Stimulated activated CD8-positive, alpha-beta memory T cell treated with anti-CD3 and anti-CD28 coated beads, Interleukin-2, amount 100 ng/mL, for 48 hours (primary cell): Measurements from ENCODE around the gene SHPK.
"Not testable (repeated sequence)": the region's sequence is repeated elsewhere in the genome, so short reads cannot be mapped to it uniquely, and the experiment has no call there.

ENCODE experiments used
- DNase-seq, 2 donors: peaks; one replicate each; pipeline ENCODE4 v3.0.0-alpha.2; 2020; ENCODE audit warnings: low read depth in 2 of 2

The SHPK gene

DNA sequence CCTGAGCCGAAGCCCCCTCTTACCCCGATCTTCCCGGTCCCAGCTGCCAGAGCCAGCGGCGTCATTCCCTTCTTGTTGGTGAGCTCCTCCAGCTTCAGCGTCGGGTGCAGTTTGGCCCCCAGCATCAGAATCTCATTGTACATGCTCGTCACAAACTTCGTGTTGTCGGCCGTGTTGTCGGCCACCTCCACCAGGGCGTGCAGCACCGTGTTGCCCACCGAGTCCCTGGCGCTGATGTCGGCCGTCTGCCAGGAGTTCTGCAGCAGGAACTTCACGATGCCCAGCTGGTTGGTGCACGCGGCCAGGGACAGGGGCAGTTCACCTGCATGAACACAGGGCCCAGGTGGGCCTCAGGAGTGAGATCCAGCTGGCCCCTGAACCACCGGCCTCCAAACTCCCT, 46.3 kb downstream of the SHPK start:
- DNase-seq: no peak

DNA sequence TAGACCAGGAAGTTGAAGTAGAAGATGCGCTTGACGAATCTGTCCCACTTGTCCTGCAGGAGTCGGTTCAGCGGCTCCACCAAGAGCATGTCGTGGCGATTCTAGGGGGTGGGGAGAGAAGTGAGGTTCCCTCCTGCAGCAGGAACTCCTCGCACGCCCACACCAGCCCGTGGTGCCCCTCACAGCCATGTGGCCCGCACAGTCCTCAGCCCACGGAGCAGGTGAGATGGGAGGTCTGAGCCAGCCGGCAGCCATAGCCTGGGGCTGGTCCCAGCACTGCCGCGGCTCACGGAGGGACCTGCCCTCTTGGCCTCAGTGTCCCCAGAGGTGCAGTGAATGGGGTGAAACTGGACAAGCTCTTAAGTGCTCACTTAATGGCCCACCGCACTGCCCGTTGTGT, 50.2 kb downstream of the SHPK start:
- DNase-seq: no peak

DNA sequence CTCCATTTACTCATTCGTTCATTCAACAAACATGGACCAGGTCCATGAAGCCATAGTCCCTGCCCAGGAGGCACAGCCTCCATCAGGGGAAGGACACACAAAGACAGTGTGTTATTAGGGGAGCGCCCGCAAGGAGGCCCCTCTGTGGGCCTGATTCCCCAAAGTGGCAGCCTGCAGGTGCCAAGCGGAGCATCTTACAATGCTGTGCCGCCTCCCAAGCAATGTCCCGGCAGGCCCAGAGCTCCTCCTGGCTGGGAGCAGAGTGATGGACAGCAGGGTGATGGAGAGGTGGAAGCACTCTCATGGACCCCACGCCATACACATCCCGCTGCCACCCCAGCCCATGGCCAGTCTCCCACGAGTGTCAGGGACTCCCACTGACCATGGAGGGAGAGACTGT, 52.6 kb downstream of the SHPK start:
- DNase-seq: no peak

DNA sequence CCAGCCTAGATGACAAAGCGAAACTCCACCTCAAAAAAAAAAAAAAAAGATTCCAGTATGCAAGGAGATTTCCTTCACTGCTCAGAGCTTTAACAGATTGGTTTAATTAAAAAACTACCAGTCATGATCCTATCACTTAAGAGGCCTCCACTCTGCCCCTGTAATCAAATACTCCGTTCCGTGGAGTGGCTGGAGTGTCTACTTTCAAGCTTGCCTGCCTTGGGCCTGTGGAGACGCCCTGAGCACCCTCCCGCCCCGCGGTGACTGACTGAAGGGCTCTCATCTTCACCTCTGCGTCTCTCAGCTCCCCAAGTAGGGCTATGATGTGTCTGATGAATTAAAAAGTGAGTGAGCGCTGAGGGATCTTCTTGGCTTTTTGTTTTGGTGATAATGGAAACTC, 53.1 kb downstream of the SHPK start:
- DNase-seq: no peak

DNA sequence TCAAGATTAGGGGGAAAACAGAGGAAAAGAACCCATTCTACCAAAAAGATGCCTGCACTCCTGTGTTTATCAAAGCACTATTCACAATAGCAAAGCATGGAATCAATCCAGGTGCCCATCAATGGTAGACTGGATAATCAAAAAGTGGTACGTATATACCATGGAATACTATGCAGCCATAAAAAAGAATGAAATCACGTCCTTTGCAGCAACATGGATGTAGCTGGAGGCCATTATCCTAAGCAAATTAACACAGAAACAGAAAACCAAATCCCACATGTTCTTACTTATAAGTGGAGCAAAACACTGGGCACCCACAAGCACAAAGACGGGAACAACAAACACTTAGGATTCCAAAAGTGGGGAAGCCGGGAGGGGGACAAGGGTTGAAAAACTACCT, 57.4 kb downstream of the SHPK start:
- not testable (repeated sequence) for DNase-seq

DNA sequence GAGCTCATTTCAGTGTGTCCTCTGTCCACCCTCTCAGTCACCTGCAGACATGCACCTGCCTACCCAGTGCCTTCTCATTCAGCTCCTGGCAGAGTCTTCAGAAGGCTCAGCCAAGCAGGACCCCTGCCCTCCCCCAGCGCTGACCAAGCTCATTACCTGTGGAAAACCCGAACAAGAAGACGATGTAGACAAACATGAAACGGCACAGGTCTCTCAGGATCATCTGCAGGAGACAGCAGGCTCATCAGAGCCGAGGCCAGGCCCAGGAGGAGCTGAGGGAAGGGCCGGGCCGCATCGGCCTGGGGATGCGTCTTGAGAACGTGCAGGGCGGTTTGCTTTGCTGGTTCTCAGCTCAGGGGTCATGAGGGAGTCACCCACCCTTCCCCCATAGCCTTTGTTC, 59.1 kb downstream of the SHPK start:
- DNase-seq: no peak

DNA sequence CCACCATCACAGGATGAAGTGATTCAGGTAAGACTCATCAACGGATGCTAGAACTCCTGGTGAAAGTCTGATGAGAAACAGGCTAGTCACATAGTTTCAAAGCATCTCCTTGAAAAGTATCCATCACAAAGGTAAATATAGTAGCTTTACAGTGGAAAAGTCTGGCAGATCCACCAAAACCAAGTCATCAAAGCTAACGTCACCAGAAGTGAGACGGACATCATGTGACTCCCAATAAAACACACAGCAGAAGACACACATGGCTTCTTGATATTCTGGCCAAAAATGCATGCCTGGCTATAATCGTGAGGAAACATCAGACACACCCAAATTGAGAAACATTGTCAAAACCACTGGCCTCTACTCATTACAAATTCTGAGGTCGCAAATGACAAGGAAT, 60.5 kb downstream of the SHPK start:
- DNase-seq: no peak

DNA sequence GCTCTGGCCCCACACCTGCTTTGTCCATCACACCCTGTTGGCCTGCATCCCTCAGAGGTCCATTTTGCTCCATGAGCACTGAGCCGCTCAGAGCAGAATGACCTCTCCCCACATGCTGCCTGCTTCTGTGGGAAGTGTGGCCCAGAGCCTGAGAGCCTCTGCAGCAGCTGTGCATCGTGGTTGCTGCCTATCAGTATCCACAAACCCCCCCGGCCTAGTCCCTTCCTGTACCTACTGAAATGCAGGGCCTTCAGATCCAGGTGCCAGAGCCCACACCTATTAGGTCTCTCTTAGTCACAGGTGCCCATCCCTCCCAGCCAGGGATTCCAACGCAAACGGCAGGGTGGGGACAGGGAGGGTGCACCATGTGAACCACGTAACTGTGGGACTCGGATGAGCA, 61.8 kb downstream of the SHPK start:
- no peak for DNase-seq

DNA sequence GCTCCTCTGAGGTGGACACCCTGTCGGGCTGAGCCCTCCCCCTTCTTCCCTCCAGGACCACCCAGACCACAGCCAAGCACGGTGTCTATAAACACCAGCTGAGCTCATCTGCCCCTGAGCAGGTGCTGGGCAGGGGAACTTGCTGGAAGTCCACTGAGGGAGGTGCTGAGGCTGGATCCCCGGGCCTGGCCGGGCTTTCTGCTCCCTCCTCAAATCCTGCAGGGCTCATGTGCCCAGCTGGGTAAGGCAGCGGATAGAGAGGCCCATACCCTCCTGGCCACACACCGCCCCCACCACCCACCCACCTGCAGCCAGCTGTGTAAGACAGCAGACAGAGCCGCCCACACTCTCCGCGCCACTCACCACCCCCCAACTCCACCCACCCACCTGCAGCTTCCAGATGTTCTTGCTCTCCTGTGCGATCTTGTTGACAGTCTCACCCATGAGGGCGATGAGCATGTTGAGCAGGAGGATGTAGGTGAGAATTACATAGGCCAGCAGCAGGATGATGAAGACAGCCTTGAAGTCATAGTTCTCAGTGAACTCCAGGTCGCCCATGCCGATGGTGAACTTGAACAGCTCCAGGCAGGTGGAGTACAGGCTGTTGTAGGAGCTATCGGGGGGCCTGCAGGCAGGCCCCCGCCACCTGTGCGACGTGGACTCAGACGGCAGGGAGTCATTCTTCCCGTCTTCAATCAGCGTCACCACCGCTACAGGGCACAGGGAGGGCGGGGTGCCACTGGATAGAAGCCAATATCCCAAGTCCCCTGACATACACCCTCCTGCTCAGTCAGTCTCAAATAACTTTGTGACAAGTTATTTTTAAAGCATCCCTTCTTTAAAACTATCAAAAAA, 62.6 kb downstream of the SHPK start:
- no peak for DNase-seq

DNA sequence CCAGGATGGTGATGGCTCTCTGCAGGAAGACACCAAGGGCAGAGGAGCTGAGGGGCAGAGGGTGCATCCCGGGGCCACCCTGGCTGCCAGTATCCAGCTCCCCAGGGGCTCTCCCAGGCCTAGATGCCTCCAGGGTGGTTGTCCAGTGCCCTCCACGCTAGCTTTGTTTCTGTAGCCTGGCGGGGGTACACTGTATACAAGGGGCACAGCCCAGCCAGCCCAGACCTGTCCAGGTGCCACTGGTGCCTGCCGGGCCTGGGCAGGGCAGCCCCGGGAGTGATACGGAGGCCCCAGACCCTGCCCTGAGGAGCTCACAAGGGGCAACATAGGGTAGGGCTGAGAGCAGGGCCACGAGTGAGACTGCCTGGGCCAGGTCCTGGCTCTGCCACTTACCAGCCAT, 63.8 kb downstream of the SHPK start:
- DNase-seq: no peak

DNA sequence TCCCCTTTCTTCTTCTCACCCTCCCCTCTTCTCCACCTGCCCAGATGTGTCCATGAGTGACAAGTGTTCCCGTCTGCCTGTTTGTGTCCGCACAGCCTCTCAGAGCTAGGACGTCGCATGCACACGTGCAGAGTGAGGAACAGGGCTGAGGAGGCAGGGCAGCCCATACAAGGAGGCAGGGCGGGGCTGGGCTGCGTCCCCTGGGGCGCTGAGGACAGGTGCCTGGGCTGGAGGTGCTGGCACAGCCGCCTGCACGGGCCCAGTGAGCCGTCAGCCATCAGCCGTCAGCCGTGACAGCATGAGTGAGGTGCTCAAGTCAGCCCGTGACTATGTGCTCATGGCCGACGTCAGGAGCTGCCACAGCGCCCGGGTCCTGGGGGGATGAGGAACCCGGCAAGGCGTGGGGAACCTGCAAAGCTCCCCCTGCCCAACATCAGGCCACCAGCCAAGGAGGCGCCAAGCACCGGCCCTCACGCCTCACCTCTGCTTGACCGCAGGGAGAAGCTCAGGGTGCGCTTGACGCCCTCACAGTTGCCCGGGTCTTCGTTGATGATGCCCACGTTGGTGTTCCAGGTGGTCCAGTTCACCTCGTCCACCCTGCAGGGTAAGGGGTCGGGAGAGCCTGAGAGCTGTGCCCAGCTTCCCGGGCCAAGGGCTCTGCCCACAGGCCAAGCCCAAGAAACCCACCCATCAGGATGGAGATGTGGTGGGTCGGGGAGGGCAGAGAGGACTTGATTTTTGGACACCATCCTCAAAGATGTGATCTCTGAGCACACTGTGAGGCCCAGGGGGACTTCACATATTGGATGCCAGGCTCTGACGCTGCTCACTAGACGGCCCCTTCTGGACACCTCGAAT, 64.8 kb downstream of the SHPK start:
- no peak for DNase-seq

DNA sequence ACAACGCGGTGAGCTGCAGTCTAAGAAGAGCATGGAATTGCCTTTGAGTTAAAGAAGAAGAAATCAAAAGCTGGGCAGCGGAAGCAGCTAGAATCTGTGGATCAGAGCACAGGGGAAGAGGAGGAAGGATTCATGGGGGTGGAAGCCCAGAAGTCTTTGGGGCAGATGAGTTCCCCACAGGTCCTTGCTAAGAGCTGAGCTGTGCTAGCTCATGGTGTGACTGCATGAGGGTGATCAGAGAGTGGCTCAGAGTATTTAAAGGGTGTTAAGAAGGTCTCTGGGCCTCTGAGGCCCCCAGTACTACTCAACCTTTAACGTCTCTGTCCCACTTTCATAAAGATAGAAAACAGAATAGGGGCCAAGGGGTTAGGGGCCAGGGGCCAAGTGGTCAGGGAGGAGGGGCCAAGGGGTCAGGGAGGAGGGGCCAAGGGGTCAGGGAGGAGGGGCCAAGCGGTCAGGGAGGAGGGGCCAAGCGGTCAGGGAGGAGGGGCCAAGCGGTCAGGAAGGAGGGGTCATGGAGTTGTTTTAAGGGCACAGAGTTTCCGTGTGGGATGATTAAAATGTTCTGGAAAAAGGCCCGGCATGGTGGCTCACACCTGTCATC, 66.4 kb downstream of the SHPK start:
- no peak for DNase-seq

DNA sequence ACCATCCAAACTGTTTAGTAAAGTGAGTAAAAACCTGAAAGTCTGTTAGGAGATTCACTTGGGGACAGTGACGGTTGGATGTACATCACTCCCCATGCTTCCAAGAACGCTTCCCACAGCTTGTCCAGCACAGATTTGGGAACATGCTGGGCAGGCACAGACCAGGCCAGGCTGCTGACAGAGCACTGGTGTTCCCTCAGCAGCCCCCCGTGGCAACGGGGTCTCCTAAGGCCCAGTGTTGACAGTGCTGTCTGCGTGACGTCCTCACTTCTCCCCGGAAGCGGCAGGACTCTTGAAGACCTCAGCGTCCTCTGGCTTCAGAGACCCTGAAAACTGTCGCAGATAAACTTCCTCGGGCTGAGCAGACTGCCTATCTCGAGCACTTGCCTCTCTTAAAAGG, 69.5 kb downstream of the SHPK start:
- DNase-seq: no peak

DNA sequence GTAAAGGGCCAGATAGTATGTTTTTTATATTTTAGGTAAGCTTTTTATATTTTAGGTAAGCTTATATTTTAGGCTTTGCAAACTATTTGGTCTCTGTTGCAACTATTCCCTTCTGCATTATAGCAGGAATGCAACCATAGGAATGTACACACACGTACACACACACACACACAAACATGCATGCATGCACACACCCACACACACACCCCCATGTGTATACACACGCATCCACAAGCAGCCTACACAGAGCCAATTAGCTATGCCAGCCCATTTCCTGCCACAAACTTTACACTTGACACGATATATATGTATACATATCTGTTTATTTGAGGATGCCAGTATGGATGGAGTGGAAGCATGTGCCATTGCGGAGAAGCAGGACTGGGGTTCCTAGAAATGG, 70.9 kb downstream of the SHPK start:
- no peak for DNase-seq

DNA sequence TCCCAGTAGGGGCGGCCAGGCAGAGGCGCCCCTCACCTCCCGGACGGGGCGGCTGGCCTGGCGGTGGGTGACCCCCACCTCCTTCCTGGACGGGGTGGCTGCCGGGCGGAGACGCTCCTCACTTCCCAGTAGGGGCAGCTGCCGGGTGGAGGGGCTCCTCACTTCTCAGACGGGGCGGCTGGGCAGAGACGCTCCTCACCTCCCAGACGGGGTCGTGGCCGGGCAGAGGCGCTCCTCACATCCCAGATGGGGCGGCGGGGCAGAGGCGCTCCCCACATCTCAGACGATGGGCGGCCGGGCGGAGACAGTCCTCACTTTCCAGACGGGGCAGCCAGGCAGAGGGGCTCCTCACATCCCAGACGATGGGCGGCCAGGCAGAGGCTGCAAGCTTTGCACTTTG, 71.8 kb downstream of the SHPK start:
- DNase-seq: not testable (repeated sequence)

DNA sequence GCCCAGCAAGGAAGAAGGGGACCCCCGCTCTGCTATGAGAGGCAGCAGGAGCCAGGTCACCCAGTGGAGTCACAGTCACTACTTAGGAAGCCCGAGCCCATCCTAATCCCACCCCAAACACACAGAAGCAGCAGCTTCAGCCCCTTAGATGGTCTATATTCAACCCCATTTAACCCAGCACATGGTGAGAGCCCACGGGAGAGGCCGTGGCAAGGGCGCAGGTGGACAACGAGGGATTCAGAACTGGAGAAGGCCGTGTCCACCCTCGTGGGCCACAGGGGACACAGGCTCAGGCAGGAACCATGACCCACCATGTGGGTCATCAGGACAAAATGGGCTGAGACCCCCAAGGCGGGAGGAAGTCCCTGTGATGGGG, 76.8 kb downstream of the SHPK start:
- DNase-seq: no peak

DNA sequence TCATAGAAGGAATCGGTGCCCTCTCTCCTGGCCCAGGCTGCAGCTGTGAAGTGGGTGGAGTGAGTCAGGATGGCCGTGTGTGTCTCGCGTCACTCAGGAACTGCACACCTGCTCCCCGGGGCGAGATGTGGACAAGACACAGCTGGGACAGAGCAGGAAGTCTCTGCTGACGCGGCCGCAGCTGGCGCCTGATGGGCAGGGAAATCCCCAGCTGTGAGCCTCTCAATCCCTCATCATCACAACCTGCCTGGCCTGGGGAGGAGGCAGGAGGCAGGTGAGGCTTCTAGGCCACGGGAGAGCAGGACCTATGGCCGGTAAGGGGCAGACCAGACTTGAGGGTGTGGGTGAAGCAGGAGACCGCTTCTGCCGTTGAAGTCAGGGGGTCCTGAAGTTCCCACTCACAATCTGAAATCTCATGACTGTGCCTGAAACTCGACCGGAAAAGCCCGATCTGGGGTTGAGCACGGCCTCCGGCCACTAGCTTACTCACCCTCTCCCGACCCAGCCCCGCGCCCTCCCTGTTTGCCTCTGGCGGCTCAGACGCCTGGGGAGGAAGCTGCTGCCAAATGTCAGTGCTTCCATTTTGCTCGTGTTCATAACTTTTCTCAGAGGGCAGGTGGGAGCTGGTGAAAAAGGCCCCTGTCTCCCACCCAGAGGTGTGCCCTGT, 77.3 kb downstream of the SHPK start:
- DNase-seq: peak; percentile 35 to 39
